Measurements from ENCODE around the gene OPN1SW.

OPN1SW gene

DNA sequence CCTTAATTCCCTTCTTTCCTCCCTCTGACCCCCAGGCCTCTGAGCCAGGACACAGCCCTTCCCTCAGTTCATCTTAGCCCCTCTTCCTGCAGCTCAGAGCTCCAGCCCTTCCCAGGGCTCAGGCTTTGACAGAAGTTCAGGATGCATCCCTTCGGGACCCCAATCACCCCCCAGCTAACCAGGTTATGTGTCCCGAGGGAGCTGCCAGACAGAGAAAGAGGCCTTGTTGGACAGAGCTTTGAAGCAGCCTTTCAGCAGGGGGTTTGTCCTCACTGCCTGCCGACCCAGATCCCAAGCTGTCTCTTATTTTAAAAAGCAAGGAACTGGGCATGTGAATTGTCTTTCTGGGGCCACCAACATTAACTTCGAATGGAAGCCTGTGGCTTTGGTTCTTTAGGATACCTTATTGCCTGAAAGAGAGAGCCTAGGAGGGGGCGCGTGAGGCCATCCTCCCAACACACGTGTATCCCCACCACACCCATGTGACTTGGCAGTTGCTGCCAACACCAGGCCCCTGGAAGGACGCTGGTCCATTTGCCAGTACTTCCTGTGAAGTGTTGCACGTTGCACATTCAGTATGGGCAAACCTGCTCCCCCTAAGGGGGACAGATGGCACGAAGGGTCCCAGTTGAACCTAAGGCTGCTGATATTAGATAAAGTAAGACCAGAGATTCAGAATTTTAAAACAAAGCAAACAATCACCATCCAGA lies 17.0 kb upstream of the OPN1SW start:
- DNase-seq: no peak

- no peak for DNase-seq
Observed at GRCh38 chr7:128791972-128792327, 16.4 kb upstream of the OPN1SW start.

DNA sequence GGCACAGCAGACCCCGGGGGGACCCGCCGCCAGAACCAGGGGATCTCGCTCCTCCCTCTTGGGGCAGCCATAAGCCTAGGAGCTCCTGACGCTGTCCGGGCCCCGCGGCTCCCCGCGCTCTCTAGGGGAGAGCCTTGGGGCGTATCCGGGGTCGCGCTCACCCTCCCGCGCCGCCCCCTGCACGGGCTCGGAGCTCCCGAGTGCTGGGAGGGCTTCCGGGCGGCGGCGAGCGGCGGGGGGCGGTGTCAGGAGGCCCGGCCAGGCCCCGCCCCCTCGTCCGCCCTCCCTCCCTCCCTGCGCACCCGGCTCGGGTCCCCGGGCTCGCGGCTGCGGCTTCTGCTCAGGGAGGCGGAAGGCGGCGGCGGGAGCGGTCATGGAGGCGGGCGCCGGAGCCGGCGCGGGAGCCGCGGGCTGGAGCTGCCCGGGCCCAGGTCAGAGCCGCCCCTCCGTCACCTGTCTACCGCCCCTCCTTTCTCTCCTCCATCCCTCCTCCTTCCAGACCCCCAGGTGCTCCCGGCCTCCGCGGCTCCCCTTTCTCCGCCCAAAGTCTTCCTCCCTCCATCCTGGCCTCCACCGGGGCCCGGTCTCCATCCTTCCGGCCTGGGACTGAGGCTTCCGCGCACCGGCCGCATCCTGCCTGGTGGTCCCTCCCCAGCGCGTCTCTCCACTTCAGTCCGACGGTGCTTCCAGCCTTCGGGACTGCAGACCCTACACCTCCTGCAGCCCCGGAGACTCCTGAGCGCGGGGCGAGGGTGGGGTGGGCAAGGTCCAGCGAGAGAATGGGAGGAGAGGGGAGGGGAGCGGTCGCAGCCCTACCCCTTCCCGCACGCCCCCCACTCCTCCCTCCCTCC lies 15.8 kb upstream of the OPN1SW start, which contains the start of gene CCDC136:
Gene CCDC136 (plus strand): TSS at position 848 of the 851 bp plus-strand sequence. CDS start 444 bp downstream, outside the sequence.
- peak; percentile 73 for DNase-seq

- no peak for DNase-seq
Observed at GRCh38 chr7:128790315-128791041, 14.9 kb upstream of the OPN1SW start.

DNA sequence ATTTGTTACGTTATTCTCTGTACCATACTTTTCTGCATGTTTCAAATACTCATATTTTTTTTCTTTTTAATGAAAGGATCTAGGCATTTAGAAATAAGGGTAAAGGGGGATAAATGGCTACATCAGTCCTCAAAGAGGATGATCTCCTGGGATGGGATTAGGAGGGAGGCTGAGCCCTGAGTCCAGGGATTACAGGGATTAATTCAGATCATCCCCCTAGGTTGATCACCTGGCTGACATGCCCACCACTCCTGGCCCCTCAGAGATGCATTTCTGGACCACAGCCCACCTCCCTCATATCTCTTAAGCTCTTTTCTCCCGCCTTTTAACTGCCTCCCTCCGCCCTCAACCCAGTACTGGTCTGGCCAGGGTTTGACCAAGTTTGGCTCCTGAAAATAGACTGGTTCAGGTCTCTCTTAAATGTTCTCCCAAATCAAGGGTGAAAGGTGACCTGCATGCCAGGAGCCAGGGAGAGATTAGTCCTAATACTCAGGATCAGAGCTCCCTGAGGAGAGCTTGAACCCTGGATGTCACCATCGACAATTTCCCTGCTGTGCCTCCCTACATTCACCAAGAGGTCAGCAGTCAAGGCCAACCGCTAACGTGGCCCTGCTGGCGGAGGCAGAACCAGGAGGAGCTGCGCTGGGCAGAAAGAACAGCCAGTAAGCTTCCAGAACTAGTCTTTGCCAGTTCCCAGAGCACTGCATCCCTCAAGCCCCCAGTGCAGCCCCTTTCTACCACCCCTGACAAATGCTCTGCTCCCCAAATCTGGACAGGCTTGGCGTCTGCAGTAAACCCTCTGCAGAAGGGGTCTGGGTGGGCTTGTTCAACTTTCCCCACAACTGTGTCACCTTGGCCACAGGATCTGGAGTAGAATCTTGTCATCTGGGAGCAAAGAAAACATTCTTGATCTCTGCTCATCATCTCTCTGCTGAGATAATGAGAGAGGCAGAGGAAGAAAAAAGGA lies 13.1 kb upstream of the OPN1SW start:
- DNase-seq: no peak

GRCh38 chr7:128785738-128786137 lies 10.1 kb upstream of the OPN1SW start:
- DNase-seq: no peak

DNA sequence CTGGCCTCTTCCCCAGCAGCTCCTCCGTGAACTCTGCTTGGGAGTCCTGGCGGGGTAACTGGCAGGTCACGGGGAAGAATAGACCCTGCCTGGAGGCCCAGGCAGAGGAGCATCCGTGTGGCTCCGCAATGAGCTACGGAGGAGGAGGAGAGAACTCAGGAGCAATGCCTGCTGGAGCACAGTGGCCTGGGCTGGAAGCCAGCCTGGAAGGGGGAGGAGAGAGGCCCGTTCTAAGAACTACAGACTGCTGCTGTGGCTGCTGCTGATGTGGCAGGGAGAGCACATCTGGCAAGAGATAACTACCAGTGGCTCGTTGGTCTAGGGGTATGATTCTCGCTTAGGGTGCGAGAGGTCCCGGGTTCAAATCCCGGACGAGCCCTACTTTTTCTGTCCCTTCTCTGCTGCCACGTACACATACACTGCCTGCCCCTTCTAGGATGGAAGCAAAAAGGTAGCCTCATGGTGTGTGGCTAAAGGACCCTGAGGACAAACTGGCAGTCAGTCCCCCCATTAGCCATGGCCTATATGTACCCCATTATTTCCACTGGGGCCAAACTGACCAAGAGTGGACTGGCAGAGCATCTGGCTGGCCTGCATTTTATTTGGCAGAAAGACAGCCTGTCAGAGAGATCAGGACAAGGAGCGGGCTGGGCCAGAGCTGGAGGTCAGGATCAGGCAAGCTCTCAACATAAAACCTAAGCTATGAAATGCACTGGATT lies 7.7 kb upstream of the OPN1SW start:
- DNase-seq: no peak

- no peak for DNase-seq
Observed at GRCh38 chr7:128781851-128782250, 6.3 kb upstream of the OPN1SW start.

DNA sequence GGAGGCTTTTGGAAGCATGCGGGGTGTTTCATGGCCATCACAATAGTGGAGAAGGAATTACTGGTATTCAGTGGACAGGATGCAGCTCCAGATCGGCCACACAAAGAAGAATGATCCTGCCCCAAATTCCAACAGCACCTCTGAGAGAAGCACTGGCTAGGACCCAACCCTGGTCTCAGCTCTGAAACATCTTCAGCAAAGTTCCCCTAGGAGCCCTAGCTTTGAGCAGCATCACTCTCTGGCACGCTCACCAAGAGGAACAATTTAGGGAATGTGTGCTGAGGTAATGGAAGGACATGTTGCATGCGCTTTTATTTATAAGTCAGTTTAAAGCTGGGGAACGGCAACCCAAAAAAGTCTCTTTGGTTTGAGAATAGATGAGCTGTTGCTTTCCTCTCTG lies 5.5 kb upstream of the OPN1SW start:
- DNase-seq: no peak

- no peak for DNase-seq
Observed at GRCh38 chr7:128778946-128779345, 3.4 kb upstream of the OPN1SW start.

GRCh38 chr7:128777156-128778123 lies 1.8 kb upstream of the OPN1SW start:
- no peak for DNase-seq

DNA sequence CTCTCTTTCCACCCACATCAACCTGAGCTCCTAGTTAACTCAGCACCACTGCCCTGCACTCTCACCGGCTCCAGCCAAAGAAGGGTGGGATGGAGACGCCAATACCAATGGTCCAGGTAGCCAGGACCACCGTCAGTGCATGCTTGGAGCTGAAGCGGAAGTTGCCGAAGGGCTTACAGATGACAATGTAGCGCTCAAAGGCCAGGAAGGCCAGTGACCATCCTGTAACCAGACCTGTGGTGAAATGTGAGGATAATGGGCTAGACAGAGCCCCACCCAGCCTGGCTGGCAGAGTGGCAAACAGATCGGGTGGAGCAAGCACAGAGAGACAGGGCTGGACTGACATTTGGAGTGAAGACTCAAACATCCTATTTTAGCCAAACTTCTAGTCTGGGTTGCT lies 673 bp downstream of the OPN1SW start:
- DNase-seq: no peak

- DNase-seq: no peak
Observed at GRCh38 chr7:128774029-128774689, 1.4 kb downstream of the OPN1SW start.

DNA sequence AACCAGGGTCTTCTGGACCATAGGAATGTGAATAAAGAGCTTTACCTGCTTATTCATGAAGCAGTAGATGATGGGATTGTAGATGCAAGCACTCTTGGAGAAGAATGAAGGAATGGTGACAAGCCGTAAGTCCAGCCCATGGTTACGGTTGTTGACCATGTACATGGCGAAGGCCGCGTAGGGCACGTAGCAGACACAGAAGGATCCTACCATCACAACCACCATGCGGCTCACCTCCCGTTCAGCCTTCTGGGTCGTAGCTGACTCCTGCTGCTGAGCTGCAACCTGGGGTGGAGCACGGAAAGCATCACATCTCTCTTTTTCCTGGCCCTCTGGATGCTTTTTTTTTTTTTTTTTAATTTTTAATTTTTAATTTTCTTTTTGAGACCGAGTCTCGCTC lies 2.0 kb downstream of the OPN1SW start:
- DNase-seq: no peak

- no peak for DNase-seq
Observed at GRCh38 chr7:128770233-128770632, 5.4 kb downstream of the OPN1SW start.

GRCh38 chr7:128767475-128768110 lies 8.0 kb downstream of the OPN1SW start:
- no peak for DNase-seq

DNA sequence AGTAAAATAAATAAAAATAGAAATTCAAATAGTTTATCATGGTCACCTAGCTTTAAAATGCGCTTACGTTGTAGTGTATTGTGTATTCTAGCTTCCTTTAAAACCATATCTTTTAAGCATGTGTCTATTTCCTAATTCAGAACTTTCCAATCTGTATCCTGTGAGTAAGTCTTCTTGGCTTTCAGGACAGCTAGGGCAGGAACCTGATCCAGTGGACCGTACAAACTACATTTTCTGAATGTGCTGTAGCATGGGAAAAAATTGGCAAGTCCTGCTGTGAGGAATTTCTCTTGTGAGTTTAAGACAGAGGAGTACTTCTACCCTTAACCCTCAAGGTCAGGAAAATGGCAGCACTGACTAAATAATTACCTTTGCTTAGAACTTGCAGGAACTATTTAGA lies 12.1 kb downstream of the OPN1SW start:
- no peak for DNase-seq

DNA sequence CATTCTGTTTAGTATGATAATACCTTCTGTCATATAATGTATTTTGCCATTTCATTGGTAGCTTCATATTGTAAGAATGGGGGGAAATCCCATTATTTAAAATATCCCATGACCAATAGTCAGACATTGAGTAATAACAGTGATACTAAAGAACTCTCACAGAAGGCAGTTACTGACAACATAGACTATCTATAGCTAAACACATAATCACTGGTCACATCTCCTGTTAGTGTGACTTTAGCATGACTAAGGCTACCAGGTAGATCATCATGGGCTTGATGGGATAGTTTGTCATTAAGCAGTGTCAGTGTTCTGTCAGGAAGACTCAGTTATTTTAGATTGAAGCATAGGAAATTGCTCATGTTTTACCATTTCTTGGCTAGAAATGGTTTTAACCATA lies 16.4 kb downstream of the OPN1SW start:
- DNase-seq: no peak

DNA sequence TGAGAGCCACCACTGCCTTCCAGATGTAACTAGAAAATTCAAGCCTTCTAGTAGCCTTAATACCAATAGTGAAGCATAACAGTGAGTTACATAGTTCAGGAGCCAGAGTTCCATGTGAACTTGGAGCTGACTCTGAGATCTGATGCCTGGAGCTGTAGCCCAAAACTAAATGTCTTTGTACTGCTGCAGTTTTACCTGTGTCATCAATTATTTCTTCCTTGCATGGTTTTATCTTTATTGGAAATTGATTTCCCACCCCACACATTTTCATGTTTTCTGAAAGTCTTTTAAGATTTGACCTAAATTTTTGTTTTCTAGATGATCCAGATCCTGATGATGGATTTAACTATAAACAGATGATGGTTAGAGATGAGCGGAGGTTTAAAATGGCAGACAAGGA lies 17.0 kb downstream of the OPN1SW start:
- no peak for DNase-seq

Measured in activated effector memory CD4-positive, alpha-beta T cell treated with Interleukin-2 at 50 U/mL for 16 hours (primary cell).